Measurements from ENCODE around the gene MAGI2. TPM values are rescaled to one million over a fixed set of nuclear protein-coding genes. Genes with fewer than 3 reads are reported as not detected.

The MAGI2 gene
- total and polyA plus RNA-seq, 4 donors = 0.37 to 4.1 (median 1.4) TPM

- Histone ChIP-seq H3K27me3 (ENCODE audit: control insufficient read depth in 4 of 4, insufficient read depth in 4 of 4, low read length in 3 of 4) (no peaks in the 10 kb centered on the region), H3K4me3 (ENCODE audit: low read depth in 1 of 3, low read length in 3 of 3) (no peak overlapping the region), H3K9me3 (ENCODE audit: control insufficient read depth in 4 of 4, low read length in 3 of 4) (no peaks in the 10 kb centered on the region), H3K36me3 (ENCODE audit: control insufficient read depth in 4 of 4, insufficient read depth in 3 of 4, low read depth in 1 of 4, low read length in 3 of 4) (no peaks in the 10 kb centered on the region), H3K9ac (ENCODE audit: low read depth in 1 of 2, low read length in 2 of 2) (no peak overlapping the region), H3K4me1 (ENCODE audit: control insufficient read depth in 4 of 4, insufficient read depth in 4 of 4, low read length in 3 of 4) (no peaks in the 10 kb centered on the region), H3K27ac (ENCODE audit: low read depth in 1 of 2, low read length in 2 of 2) (no peak overlapping the region)
- DNase-seq (ENCODE audit: low spot score) = no peak
- TF ChIP-seq ZBTB33 (IDR thresholded peaks at IDR 0.05) = no peak
- no peak for TF ChIP-seq HNF4G (IDR thresholded peaks at IDR 0.05)
Observed at GRCh38 chr7:79084423-79084822, 369.0 kb downstream of the MAGI2 start.

- TF ChIP-seq YY1 (IDR thresholded peaks at IDR 0.05) (no peak), HNF4A (conservative IDR thresholded peaks at IDR 0.05) (no peak), FOXA2 (IDR thresholded peaks at IDR 0.05) (no peak), EGR1 (IDR thresholded peaks at IDR 0.05; ENCODE audit: low read depth in 2 of 2) (no peak), GABPA (IDR thresholded peaks at IDR 0.05 in 1 of 2, conservative IDR thresholded peaks at IDR 0.05 in 1 of 2) (no peak), RAD21 (IDR thresholded peaks at IDR 0.05) (no peak), FOXA1 (IDR thresholded peaks at IDR 0.05) (no peak), JUND (IDR thresholded peaks at IDR 0.05) (no peak), HNF4G (IDR thresholded peaks at IDR 0.05) (no peak), TAF1 (conservative IDR thresholded peaks at IDR 0.05) (no peak), MAX (IDR thresholded peaks at IDR 0.05) (no peak), NR2F2 (IDR thresholded peaks at IDR 0.05) (no peak), RXRA (IDR thresholded peaks at IDR 0.05) (no peak), REST (IDR thresholded peaks at IDR 0.05) (no peak), SP1 (IDR thresholded peaks at IDR 0.05) (no peak), ZBTB33 (IDR thresholded peaks at IDR 0.05) (no peak), CTCF (IDR thresholded peaks at IDR 0.05; ENCODE audit: low read depth, low read length, missing input control) (no peak), ATF3 (IDR thresholded peaks at IDR 0.05) (no peak)
- no peaks in the 10 kb centered on the region for H3K36me3 ChIP-seq (ENCODE audit: control insufficient read depth in 4 of 4, insufficient read depth in 3 of 4, low read depth in 1 of 4, low read length in 3 of 4)
- 90% methylated on average over 4 of the region's 4 CpGs for WGBS
- no peak overlapping the region for H3K27ac ChIP-seq (ENCODE audit: low read depth in 1 of 2, low read length in 2 of 2)
- no peaks in the 10 kb centered on the region for H3K4me1 ChIP-seq (ENCODE audit: control insufficient read depth in 4 of 4, insufficient read depth in 4 of 4, low read length in 3 of 4)
- no peaks in the 10 kb centered on the region for H3K27me3 ChIP-seq (ENCODE audit: control insufficient read depth in 4 of 4, insufficient read depth in 4 of 4, low read length in 3 of 4)
- no peak overlapping the region for H3K4me3 ChIP-seq (ENCODE audit: low read depth in 1 of 3, low read length in 3 of 3)
- no peaks in the 10 kb centered on the region for H3K9me3 ChIP-seq (ENCODE audit: control insufficient read depth in 4 of 4, low read length in 3 of 4)
- no peak overlapping the region for H3K9ac ChIP-seq (ENCODE audit: low read depth in 1 of 2, low read length in 2 of 2)
- DNase-seq (ENCODE audit: low spot score) = no peak
Observed at GRCh38 chr7:79079919-79080554, 373.4 kb downstream of the MAGI2 start.

Data from liver (tissue), 9 donors.